HepG2 (cell line): ENCODE results near the gene USP24. TPM values are rescaled to one million over a fixed set of nuclear protein-coding genes. Genes with fewer than 3 reads are reported as not detected.

ENCODE experiments used
- ATAC-seq: fragments of 200-7000 bp; cut with Tn5 transposase; 3 replicates; pipeline ENCODE4 v1.9.1; 2020; ENCODE audit warnings: mild to moderate bottlenecking, moderate library complexity
- BruUV-seq: library from RNA; stranded (reverse); fragments of 400-500 nt; replicated peaks from 2 replicates; lab custom pipeline; 2021; lab: Mats Ljungman, UMichigan
- CTCF ChIA-PET: fragments of 300-600 bp; formaldehyde crosslinking; extraction: SDS; loops from one replicate; lab custom pipeline; 2021; ENCODE audit warnings: low total read pairs, inconsistent platforms, low intra/inter-chr PET ratio; lab: Yijun Ruan, JAX
- POLR2A ChIA-PET: fragments of 350-600 bp; sonication (Branson Sonifier 250); formaldehyde crosslinking; loops from one replicate; lab custom pipeline; 2020; ENCODE audit warnings: antibody characterized with exemption, inconsistent platforms; lab: Yijun Ruan, JAX
- DNase-seq: peaks from one replicate; pipeline ENCODE4 v3.0.0-alpha.2; 2015; ENCODE audit warnings: low spot score
- FAIRE-seq: peaks from 3 replicates; lab custom pipeline; 2011; peaks lifted over from hg19 to GRCh38; lab: Jason Lieb, UNC
- H2AFZ ChIP-seq: one replicate; pipeline ENCODE4 v1.6.1; 2011; ENCODE audit warnings: low read length, inconsistent platforms
- H3K27ac ChIP-seq: fragments of 300-600 bp; 3 replicates; pipeline ENCODE4 v1.8.0; 2011; ENCODE audit warnings: mixed run types, mild to moderate bottlenecking, mixed read lengths, low read length, inconsistent platforms; ENCODE audit not compliant: insufficient read depth; ENCODE audit errors: extremely low read length
- H3K27me3 ChIP-seq, 2 experiments: fragments of 200-600 bp in 1 of 2; 2 replicates in 1 of 2; 3 replicates in 1 of 2; pipeline versions ENCODE4 v1.6.0 to v1.8.0; 2011; ENCODE audit warnings: low read length in 2 of 2, mild to moderate bottlenecking in 2 of 2, moderate library complexity in 2 of 2, inconsistent platforms in 1 of 2; ENCODE audit not compliant: insufficient read depth in 2 of 2, control insufficient read depth in 1 of 2
- H3K36me3 ChIP-seq, 2 experiments: fragments of 200-600 bp in 1 of 2; replicated peaks in 1 of 2; 2 replicates in 1 of 2; 3 replicates in 1 of 2; pipeline versions ENCODE4 v1.5.1 to v1.8.0; 2011; ENCODE audit warnings: low read length in 2 of 2, inconsistent platforms in 1 of 2; ENCODE audit not compliant: insufficient read depth in 2 of 2, control insufficient read depth in 1 of 2
- H3K4me1 ChIP-seq: 2 replicates; pipeline ENCODE4 v1.5.1; 2012; ENCODE audit warnings: low read length, inconsistent platforms; ENCODE audit not compliant: insufficient read depth
- H3K4me2 ChIP-seq: 2 replicates; pipeline ENCODE4 v1.6.0; 2011; ENCODE audit warnings: low read depth, low read length, inconsistent platforms
- H3K4me3 ChIP-seq, 3 experiments: fragments of 200-600 bp in 1 of 3; sonication (generic), shearing (Covaris generic) in 1 of 3; replicated peaks in 1 of 3; 2 replicates each; pipeline ENCODE4 v1.5.1; 2011 to 2016; ENCODE audit warnings: low read length in 3 of 3, inconsistent platforms in 2 of 3, low read depth in 2 of 3, mild to moderate bottlenecking in 2 of 3, control low read depth in 1 of 3, mixed read lengths in 1 of 3; ENCODE audit not compliant: insufficient read depth in 1 of 3
- H3K79me2 ChIP-seq: one replicate; pipeline ENCODE4 v1.6.1; 2011; ENCODE audit warnings: low read length, inconsistent platforms; ENCODE audit not compliant: insufficient read depth
- H3K9ac ChIP-seq: 2 replicates; pipeline ENCODE4 v1.6.0; 2011; ENCODE audit warnings: mild to moderate bottlenecking, low read depth, low read length, inconsistent platforms; ENCODE audit not compliant: insufficient read depth
- H3K9me3 ChIP-seq: 2 replicates; pipeline ENCODE4 v1.5.1; 2012; ENCODE audit warnings: mild to moderate bottlenecking, low read length
- H4K20me1 ChIP-seq: 2 replicates; pipeline ENCODE4 v1.6.0; 2011; ENCODE audit warnings: inconsistent platforms, mild to moderate bottlenecking, low read length, moderate library complexity; ENCODE audit not compliant: insufficient read depth
- HES4 ChIP-seq: sonication (generic); formaldehyde crosslinking; IDR thresholded peaks from 2 replicates; pipeline ENCODE4 v1.9.0; 2021; ENCODE audit warnings: mild to moderate bottlenecking, missing genetic modification reagents, borderline replicate concordance
- NFE2 ChIP-seq: sonication (generic); formaldehyde crosslinking; IDR thresholded peaks from 2 replicates; pipeline ENCODE4 v1.4.0; 2020; ENCODE audit warnings: missing genetic modification reagents
- NR2F6 ChIP-seq, 2 experiments: IDR thresholded peaks; 2 replicates each; pipeline ENCODE4 v1.6.1; 2016; ENCODE audit warnings: antibody characterized with exemption in 1 of 2, mild to moderate bottlenecking in 1 of 2
- SALL2 ChIP-seq: sonication (generic); formaldehyde crosslinking; IDR thresholded peaks from 2 replicates; pipeline ENCODE4 v1.8.1; 2023; ENCODE audit warnings: mild to moderate bottlenecking, missing genetic modification reagents, inconsistent platforms
- SKI ChIP-seq: fragments of 450-650 bp; IDR thresholded peaks from one replicate; pipeline ENCODE4 v1.6.1; 2018; ENCODE audit warnings: mild to moderate bottlenecking; ENCODE audit not compliant: partially characterized antibody
- SOX13 ChIP-seq, 3 experiments: fragments of 450-650 bp in 1 of 3; sonication (generic) in 1 of 3; formaldehyde crosslinking in 1 of 3; IDR thresholded peaks in 2 of 3; conservative IDR thresholded peaks in 1 of 3; 2 replicates each; pipeline versions ENCODE4 v1.5.0 to v1.6.1; 2016 to 2020; ENCODE audit warnings: antibody characterized with exemption in 1 of 3, mild to moderate bottlenecking in 1 of 3, missing compliant biosample characterization in 1 of 3, missing genetic modification reagents in 1 of 3, moderate library complexity in 1 of 3
- SSRP1 ChIP-seq: IDR thresholded peaks from 2 replicates; pipeline ENCODE4 v1.6.1; 2016; ENCODE audit warnings: control low read depth
- TAF15 ChIP-seq: fragments of 200-400 bp; formaldehyde crosslinking; IDR thresholded peaks from one replicate; pipeline ENCODE4 v1.6.1; 2018; ENCODE audit warnings: mild to moderate bottlenecking, low read depth, low read length; ENCODE audit not compliant: poor library complexity, severe bottlenecking
- ZBTB10 ChIP-seq: sonication (generic); formaldehyde crosslinking; IDR thresholded peaks from 2 replicates; pipeline ENCODE4 v1.4.0; 2020; ENCODE audit warnings: missing genetic modification reagents, borderline replicate concordance
- ZFP62 ChIP-seq: sonication (generic); formaldehyde crosslinking; IDR thresholded peaks from 2 replicates; pipeline ENCODE4 v1.4.0; 2020; ENCODE audit warnings: missing genetic modification reagents
- ZNF263 ChIP-seq: sonication (generic); formaldehyde crosslinking; IDR thresholded peaks from 2 replicates; pipeline ENCODE4 v1.4.0; 2020; ENCODE audit warnings: missing genetic modification reagents
- ZNF292 ChIP-seq: sonication (generic); formaldehyde crosslinking; IDR thresholded peaks from 2 replicates; pipeline ENCODE4 v1.8.1; 2022; ENCODE audit warnings: mild to moderate bottlenecking, low read depth, missing genetic modification reagents, borderline replicate concordance
- ZNF766 ChIP-seq: sonication (generic); formaldehyde crosslinking; IDR thresholded peaks from 2 replicates; pipeline ENCODE4 v1.5.0; 2020; ENCODE audit warnings: missing genetic modification reagents, borderline replicate concordance
- ZNF775 ChIP-seq: sonication (generic); formaldehyde crosslinking; IDR thresholded peaks from 2 replicates; pipeline ENCODE4 v1.4.0; 2020; ENCODE audit warnings: missing genetic modification reagents, mild to moderate bottlenecking, moderate library complexity, borderline replicate concordance
- WGBS: methylation state at CpG from one replicate; pipeline ENCODE4 v1.1.6; 2017; ENCODE audit warnings: low lambda C conversion rate; 5-methylcytosine and 5-hydroxymethylcytosine counted together
- in situ Hi-C: cut with HindIII; loops from 2 replicates; pipeline ENCODE4 v1.10.0; 2017; ENCODE audit warnings: low pct_unique_long_range_greater_than_20kb; ENCODE audit not compliant: extremely low pct_ligation_motif_present
- intact Hi-C: fragments of 100-400 bp; cut with micrococcal nuclease; formaldehyde crosslinking; loops from one replicate; pipeline ENCODE4 v1.10.0; 2022; ENCODE audit not compliant: unreplicated experiment
- polyA plus RNA-seq, 8 experiments: library from polyadenylated mRNA; depleted of rRNA in 3 of 8; stranded (reverse) in 7 of 8; unstranded in 1 of 8; fragments of >200 nt; fragmentation: Illumina TruSeq in 4 of 8; extraction: Trizol in 4 of 8; gene quantifications; 2 replicates each; pipeline versions ENCODE4 v1.2.1 to v1.2.3, GENCODE V29; 2011 to 2016; ENCODE audit warnings: low read depth in 4 of 8, missing spikeins in 1 of 8, mixed read lengths in 1 of 8; ENCODE audit not compliant: insufficient read depth in 1 of 8
- total RNA-seq, 5 experiments: library from RNA; depleted of rRNA; stranded (reverse); fragments of >200 nt; fragmentation: Illumina TruSeq; extraction: Trizol; gene quantifications; 2 replicates each; pipeline ENCODE4 v1.2.3, GENCODE V29; 2016; ENCODE audit warnings: low read depth in 1 of 5
- TF ChIP-seq, protein P1 (sequence below): sonication (generic); formaldehyde crosslinking; IDR thresholded peaks from 2 replicates; pipeline ENCODE4 v1.5.0; 2020; ENCODE audit warnings: missing genetic modification reagents
- TF ChIP-seq, protein P2 (sequence below): sonication (generic); formaldehyde crosslinking; IDR thresholded peaks from 2 replicates; pipeline ENCODE4 v1.4.0; 2020; ENCODE audit warnings: missing genetic modification reagents, borderline replicate concordance

The USP24 gene
- total and polyA plus RNA-seq, 2 of the 13 experiments (the other 11 are each of a cell fraction or from before 2014, with no cell fraction given), result 18.8 to 47.6 TPM

DNA sequence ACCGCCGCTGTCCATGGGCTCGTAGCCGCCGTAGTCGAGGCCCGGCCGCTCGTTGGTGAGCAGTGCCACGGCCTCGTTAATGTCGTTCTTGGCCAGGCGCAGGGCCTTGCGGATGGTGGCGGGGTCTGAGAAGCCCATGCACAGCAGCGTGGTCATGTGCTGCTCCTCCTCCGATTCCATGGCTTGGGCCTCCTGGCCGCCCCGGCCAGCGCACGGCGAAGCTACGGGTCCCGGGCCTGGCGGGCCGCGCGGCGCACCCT lies 300 bp downstream of the USP24 start:
- Histone ChIP-seq H3K79me2 (peaks cover 57% of the 10 kb centered on the region), H3K27ac (peak overlapping the region; percentile 90), H3K36me3 (no peaks in the 10 kb centered on the region; a peak in 1 of 5 replicates), H2AFZ (no peak overlapping the region), H3K4me1 (peaks cover 55% of the 10 kb centered on the region), H3K27me3 (no peaks in the 10 kb centered on the region), H3K4me3 (peak overlapping the region; percentile 87 to 98 (median 94)), H3K4me2 (peak overlapping the region; percentile 93), H3K9ac (peak overlapping the region; percentile 97), H3K9me3 (no peaks in the 10 kb centered on the region), H4K20me1 (no peaks in the 10 kb centered on the region; the same call in 1 of the 2 replicates)
- WGBS, result no CpG with 5 or more reads among the region's 29 CpGs
- BruUV-seq, result TSS peak; percentile 37
- intact Hi-C loops (loop anchor here (2.0 to 10.0 kb wide), 2 partner anchors 50 to 62 kb away; no protein-coding TSS in a partner anchor), in situ Hi-C loops (no loop called here)
- ATAC-seq (peak; percentile 54), DNase-seq (no peak), FAIRE-seq (no peak)
- POLR2A ChIA-PET, result interaction anchor here (1.1 to 3.8 kb wide), 2 partner anchors 18 to 30 kb away, joined by 3 to 26 read pairs; no protein-coding TSS in a partner anchor
- CTCF ChIA-PET, result no interaction called here
- no peak for TF ChIP-seq NFE2
- TF ChIP-seq ZNF292 (CRISPR knock-in tag), result no peak
- TF ChIP-seq NR2F6 (IDR thresholded peaks at IDR 0.05), result no peak
- TF ChIP-seq NR2F6 (CRISPR knock-in tag; IDR thresholded peaks at IDR 0.05), result no peak
- peak; percentile 63; the same call in 1 of the 2 replicates for TF ChIP-seq SALL2 (CRISPR knock-in tag)
- peak; percentile 10; the same call in 1 of the 2 replicates for TF ChIP-seq ZBTB10 (CRISPR knock-in tag)
- TF ChIP-seq TAF15, result no peak
- TF ChIP-seq SOX13 (IDR thresholded peaks at IDR 0.05), result no peak
- TF ChIP-seq SOX13 (CRISPR knock-in tag; conservative IDR thresholded peaks at IDR 0.05 in 1 of 2, IDR thresholded peaks at IDR 0.05 in 1 of 2), result no peak
- no peak for TF ChIP-seq SKI
- 0 out of 2 replicates have a peak, but pooled peaks have one; percentile 10 for TF ChIP-seq ZNF263 (CRISPR knock-in tag)
- TF ChIP-seq HES4 (CRISPR knock-in tag), result 0 out of 2 replicates have a peak, but pooled peaks have one; percentile 72
- TF ChIP-seq SSRP1 (CRISPR knock-in tag), result 0 out of 2 replicates have a peak, but pooled peaks have one; percentile 10
- no peak for TF ChIP-seq ZFP62 (CRISPR knock-in tag)
- TF ChIP-seq, protein P1, sequence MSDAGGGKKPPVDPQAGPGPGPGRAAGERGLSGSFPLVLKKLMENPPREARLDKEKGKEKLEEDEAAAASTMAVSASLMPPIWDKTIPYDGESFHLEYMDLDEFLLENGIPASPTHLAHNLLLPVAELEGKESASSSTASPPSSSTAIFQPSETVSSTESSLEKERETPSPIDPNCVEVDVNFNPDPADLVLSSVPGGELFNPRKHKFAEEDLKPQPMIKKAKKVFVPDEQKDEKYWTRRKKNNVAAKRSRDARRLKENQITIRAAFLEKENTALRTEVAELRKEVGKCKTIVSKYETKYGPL (CRISPR knock-in tag), result no peak
- peak; percentile 16; the same call in 1 of the 2 replicates for TF ChIP-seq ZNF766 (CRISPR knock-in tag)
- no peak for TF ChIP-seq ZNF775 (CRISPR knock-in tag)
- TF ChIP-seq, protein P2, sequence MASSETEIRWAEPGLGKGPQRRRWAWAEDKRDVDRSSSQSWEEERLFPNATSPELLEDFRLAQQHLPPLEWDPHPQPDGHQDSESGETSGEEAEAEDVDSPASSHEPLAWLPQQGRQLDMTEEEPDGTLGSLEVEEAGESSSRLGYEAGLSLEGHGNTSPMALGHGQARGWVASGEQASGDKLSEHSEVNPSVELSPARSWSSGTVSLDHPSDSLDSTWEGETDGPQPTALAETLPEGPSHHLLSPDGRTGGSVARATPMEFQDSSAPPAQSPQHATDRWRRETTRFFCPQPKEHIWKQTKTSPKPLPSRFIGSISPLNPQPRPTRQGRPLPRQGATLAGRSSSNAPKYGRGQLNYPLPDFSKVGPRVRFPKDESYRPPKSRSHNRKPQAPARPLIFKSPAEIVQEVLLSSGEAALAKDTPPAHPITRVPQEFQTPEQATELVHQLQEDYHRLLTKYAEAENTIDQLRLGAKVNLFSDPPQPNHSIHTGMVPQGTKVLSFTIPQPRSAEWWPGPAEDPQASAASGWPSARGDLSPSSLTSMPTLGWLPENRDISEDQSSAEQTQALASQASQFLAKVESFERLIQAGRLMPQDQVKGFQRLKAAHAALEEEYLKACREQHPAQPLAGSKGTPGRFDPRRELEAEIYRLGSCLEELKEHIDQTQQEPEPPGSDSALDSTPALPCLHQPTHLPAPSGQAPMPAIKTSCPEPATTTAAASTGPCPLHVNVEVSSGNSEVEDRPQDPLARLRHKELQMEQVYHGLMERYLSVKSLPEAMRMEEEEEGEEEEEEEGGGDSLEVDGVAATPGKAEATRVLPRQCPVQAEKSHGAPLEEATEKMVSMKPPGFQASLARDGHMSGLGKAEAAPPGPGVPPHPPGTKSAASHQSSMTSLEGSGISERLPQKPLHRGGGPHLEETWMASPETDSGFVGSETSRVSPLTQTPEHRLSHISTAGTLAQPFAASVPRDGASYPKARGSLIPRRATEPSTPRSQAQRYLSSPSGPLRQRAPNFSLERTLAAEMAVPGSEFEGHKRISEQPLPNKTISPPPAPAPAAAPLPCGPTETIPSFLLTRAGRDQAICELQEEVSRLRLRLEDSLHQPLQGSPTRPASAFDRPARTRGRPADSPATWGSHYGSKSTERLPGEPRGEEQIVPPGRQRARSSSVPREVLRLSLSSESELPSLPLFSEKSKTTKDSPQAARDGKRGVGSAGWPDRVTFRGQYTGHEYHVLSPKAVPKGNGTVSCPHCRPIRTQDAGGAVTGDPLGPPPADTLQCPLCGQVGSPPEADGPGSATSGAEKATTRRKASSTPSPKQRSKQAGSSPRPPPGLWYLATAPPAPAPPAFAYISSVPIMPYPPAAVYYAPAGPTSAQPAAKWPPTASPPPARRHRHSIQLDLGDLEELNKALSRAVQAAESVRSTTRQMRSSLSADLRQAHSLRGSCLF, result peak; percentile 35; the same call in 1 of the 2 replicates
